ENCODE data around the gene R3HDM4.
A peak's percentile ranks its signal among the peaks of the same experiment; 100 is the strongest.
"Not testable (repeated sequence)": the region's sequence is repeated elsewhere in the genome, so short reads cannot be mapped to it uniquely, and the experiment has no call there.

R3HDM4 gene

GRCh38 chr19:898663-899062 is 14.4 kb downstream of the R3HDM4 start:
- no peak for TF ChIP-seq JUND (IDR thresholded peaks at IDR 0.05; ENCODE audit: low read depth)
- in situ Hi-C loops (cut with HindIII; ENCODE audit: low pct_unique_long_range_greater_than_20kb, low sequenced_read_pairs), result no loop called here
- no peak for DNase-seq (ENCODE audit: low read depth in 1 of 2, low spot score in 1 of 2)

GRCh38 chr19:897442-898039 is 15.5 kb downstream of the R3HDM4 start:
- TF ChIP-seq JUND (IDR thresholded peaks at IDR 0.05; ENCODE audit: low read depth), result no peak
- DNase-seq (ENCODE audit: low read depth in 1 of 2, low spot score in 1 of 2), result no peak
- in situ Hi-C loops (cut with HindIII; ENCODE audit: low pct_unique_long_range_greater_than_20kb, low sequenced_read_pairs), result no loop called here

GRCh38 chr19:896999-897398 is 16.0 kb downstream of the R3HDM4 start:
- no peak for TF ChIP-seq JUND (IDR thresholded peaks at IDR 0.05; ENCODE audit: low read depth)
- in situ Hi-C loops (cut with HindIII; ENCODE audit: low pct_unique_long_range_greater_than_20kb, low sequenced_read_pairs), result no loop called here

GRCh38 chr19:896434-896833 is 16.6 kb downstream of the R3HDM4 start:
- no peak for TF ChIP-seq JUND (IDR thresholded peaks at IDR 0.05; ENCODE audit: low read depth)
- in situ Hi-C loops (cut with HindIII; ENCODE audit: low pct_unique_long_range_greater_than_20kb, low sequenced_read_pairs), result no loop called here

More at GRCh38 chr19:896999-897398, 16.0 kb downstream of the R3HDM4 start:
- no peak for DNase-seq (ENCODE audit: low read depth in 1 of 2, low spot score in 1 of 2)

GRCh38 chr19:892894-893689 is 19.9 kb downstream of the R3HDM4 start, which contains the start of the genes MED16 and RNU6-9:
Gene MED16 (minus strand): TSS chr19:893187. CDS start chr19:891131, 2,056 bp downstream.
Gene RNU6-9 (plus strand): TSS chr19:893484.
- in situ Hi-C loops (cut with HindIII; ENCODE audit: low pct_unique_long_range_greater_than_20kb, low sequenced_read_pairs), result no loop called here
- no peak for TF ChIP-seq JUND (IDR thresholded peaks at IDR 0.05; ENCODE audit: low read depth)

More at GRCh38 chr19:896434-896833, 16.6 kb downstream of the R3HDM4 start:
- DNase-seq (ENCODE audit: low read depth in 1 of 2, low spot score in 1 of 2), result no peak

GRCh38 chr19:892243-892893 is 20.7 kb downstream of the R3HDM4 start:
- no peak for DNase-seq (ENCODE audit: low read depth in 1 of 2, low spot score in 1 of 2)
- TF ChIP-seq JUND (IDR thresholded peaks at IDR 0.05; ENCODE audit: low read depth), result no peak
- in situ Hi-C loops (cut with HindIII; ENCODE audit: low pct_unique_long_range_greater_than_20kb, low sequenced_read_pairs), result no loop called here

More at GRCh38 chr19:892894-893689, 19.9 kb downstream of the R3HDM4 start, which contains the start of the genes MED16 and RNU6-9:
- DNase-seq (ENCODE audit: low read depth in 1 of 2, low spot score in 1 of 2), result peak; percentile 88 to 95

GRCh38 chr19:891421-892200 is 21.4 kb downstream of the R3HDM4 start:
- in situ Hi-C loops (cut with HindIII; ENCODE audit: low pct_unique_long_range_greater_than_20kb, low sequenced_read_pairs); DNase-seq (ENCODE audit: low read depth in 1 of 2, low spot score in 1 of 2): not testable (repeated sequence)

GRCh38 chr19:890831-891230 is 22.2 kb downstream of the R3HDM4 start:
- in situ Hi-C loops (cut with HindIII; ENCODE audit: low pct_unique_long_range_greater_than_20kb, low sequenced_read_pairs), result no loop called here
- no peak for DNase-seq (ENCODE audit: low read depth in 1 of 2, low spot score in 1 of 2)
- TF ChIP-seq JUND (IDR thresholded peaks at IDR 0.05; ENCODE audit: low read depth), result no peak

GRCh38 chr19:889662-890295 is 23.2 kb downstream of the R3HDM4 start:
- DNase-seq (ENCODE audit: low read depth in 1 of 2, low spot score in 1 of 2), result no peak
- no peak for TF ChIP-seq JUND (IDR thresholded peaks at IDR 0.05; ENCODE audit: low read depth)
- in situ Hi-C loops (cut with HindIII; ENCODE audit: low pct_unique_long_range_greater_than_20kb, low sequenced_read_pairs), result no loop called here

GRCh38 chr19:888581-889385 is 24.2 kb downstream of the R3HDM4 start:
- in situ Hi-C loops (cut with HindIII; ENCODE audit: low pct_unique_long_range_greater_than_20kb, low sequenced_read_pairs), result no loop called here
- TF ChIP-seq JUND (IDR thresholded peaks at IDR 0.05; ENCODE audit: low read depth), result no peak
- DNase-seq (ENCODE audit: low read depth in 1 of 2, low spot score in 1 of 2), result peak in 1 of 2 experiments; percentile 79

- DNase-seq (ENCODE audit: low read depth in 1 of 2, low spot score in 1 of 2), result no peak
- no peak for TF ChIP-seq JUND (IDR thresholded peaks at IDR 0.05; ENCODE audit: low read depth)
- in situ Hi-C loops (cut with HindIII; ENCODE audit: low pct_unique_long_range_greater_than_20kb, low sequenced_read_pairs), result no loop called here
These were observed 25.4 kb downstream of the R3HDM4 start for GRCh38 chr19:887599-887998.

Data from T47D (cell line).